Mesenchymal stem cell (in vitro differentiated cells and primary cell): Measurements from ENCODE around the gene JAKMIP1.

Experiments
- DNase-seq: peaks from one replicate; pipeline ENCODE4 v3.0.0-alpha.2; 2013
- H2AFZ ChIP-seq: one replicate; pipeline ENCODE4 v1.6.1; 2013; ENCODE audit warnings: low read depth, mild to moderate bottlenecking, control low read depth, inconsistent platforms, low read length, moderate library complexity
- H2AK5ac ChIP-seq: 2 replicates; pipeline ENCODE4 v1.6.1; 2013; ENCODE audit warnings: low read length, moderate library complexity, mild to moderate bottlenecking, inconsistent platforms; ENCODE audit not compliant: severe bottlenecking
- H2BK120ac ChIP-seq: one replicate; pipeline ENCODE4 v1.6.1; 2013; ENCODE audit warnings: low read depth, mild to moderate bottlenecking, inconsistent platforms, low read length, moderate library complexity
- H2BK12ac ChIP-seq, 2 experiments: one replicate each; pipeline ENCODE4 v1.6.1; 2013; ENCODE audit warnings: inconsistent platforms in 2 of 2, low read length in 2 of 2, mild to moderate bottlenecking in 2 of 2, moderate library complexity in 2 of 2, control low read depth in 1 of 2
- H2BK15ac ChIP-seq: one replicate; pipeline ENCODE4 v1.6.1; 2013; ENCODE audit warnings: mild to moderate bottlenecking, low read depth, inconsistent platforms; ENCODE audit not compliant: poor library complexity, severe bottlenecking
- H2BK5ac ChIP-seq: 2 replicates; pipeline ENCODE4 v1.6.1; 2013; ENCODE audit warnings: low read depth, mild to moderate bottlenecking, low read length, control low read depth, inconsistent platforms; ENCODE audit not compliant: poor library complexity, severe bottlenecking
- H3K14ac ChIP-seq, 2 experiments: one replicate each; pipeline ENCODE4 v1.6.1; 2013; ENCODE audit warnings: inconsistent platforms in 2 of 2, low read length in 2 of 2, control low read depth in 1 of 2, mild to moderate bottlenecking in 1 of 2, moderate library complexity in 1 of 2
- H3K18ac ChIP-seq, 2 experiments: one replicate each; pipeline ENCODE4 v1.6.1; 2013; ENCODE audit warnings: inconsistent platforms in 2 of 2, low read length in 2 of 2, control low read depth in 1 of 2, low read depth in 1 of 2, mild to moderate bottlenecking in 1 of 2
- H3K23ac ChIP-seq, 2 experiments: one replicate each; pipeline ENCODE4 v1.6.1; 2013; ENCODE audit warnings: inconsistent platforms in 2 of 2, low read length in 2 of 2, mild to moderate bottlenecking in 2 of 2, moderate library complexity in 2 of 2, control low read depth in 1 of 2
- H3K27ac ChIP-seq: 2 replicates; pipeline ENCODE4 v1.5.1; 2013; ENCODE audit warnings: mild to moderate bottlenecking, moderate library complexity, low read length, control low read depth, inconsistent platforms; ENCODE audit not compliant: poor library complexity, severe bottlenecking
- H3K27me3 ChIP-seq, 2 experiments: 2 replicates each; pipeline versions ENCODE4 v1.6.1 to v1.7.0; 2013; ENCODE audit warnings: low read length in 2 of 2, mild to moderate bottlenecking in 2 of 2, moderate library complexity in 2 of 2, control low read depth in 1 of 2, inconsistent platforms in 1 of 2; ENCODE audit not compliant: control insufficient read depth in 1 of 2, insufficient read depth in 1 of 2
- H3K36me3 ChIP-seq, 2 experiments: 2 replicates each; pipeline versions ENCODE4 v1.6.1 to v1.7.0; 2013; ENCODE audit warnings: low read length in 2 of 2, control low read depth in 1 of 2, inconsistent platforms in 1 of 2, low read depth in 1 of 2, mild to moderate bottlenecking in 1 of 2; ENCODE audit not compliant: insufficient read depth in 2 of 2, control insufficient read depth in 1 of 2
- H3K4ac ChIP-seq, 2 experiments: one replicate each; pipeline ENCODE4 v1.6.1; 2013; ENCODE audit warnings: inconsistent platforms in 2 of 2, low read length in 2 of 2, mild to moderate bottlenecking in 2 of 2, moderate library complexity in 2 of 2, control low read depth in 1 of 2, low read depth in 1 of 2
- H3K4me1 ChIP-seq: 2 replicates; pipeline ENCODE4 v1.6.1; 2013; ENCODE audit warnings: low read depth, low read length, control low read depth; ENCODE audit not compliant: control insufficient read depth, insufficient read depth
- H3K4me2 ChIP-seq: 2 replicates; pipeline ENCODE4 v1.6.1; 2013; ENCODE audit warnings: low read length, mild to moderate bottlenecking, inconsistent platforms; ENCODE audit not compliant: poor library complexity, severe bottlenecking
- H3K4me3 ChIP-seq, 2 experiments: 2 replicates each; pipeline versions ENCODE4 v1.5.1 to v1.7.0; 2013; ENCODE audit warnings: low read length in 2 of 2, mild to moderate bottlenecking in 2 of 2, control low read depth in 1 of 2, low read depth in 1 of 2; ENCODE audit not compliant: insufficient read depth in 1 of 2
- H3K79me1 ChIP-seq: replicated peaks from 2 replicates; pipeline ENCODE4 v1.6.1; 2013; ENCODE audit warnings: mild to moderate bottlenecking, control low read depth, low read length, inconsistent platforms; ENCODE audit not compliant: poor library complexity, severe bottlenecking
- H3K9ac ChIP-seq: 2 replicates; pipeline ENCODE4 v1.7.0; 2013; ENCODE audit warnings: mild to moderate bottlenecking, low read length, moderate library complexity
- H3K9me3 ChIP-seq: 2 replicates; pipeline ENCODE4 v1.7.0; 2013; ENCODE audit warnings: mild to moderate bottlenecking, low read length; ENCODE audit not compliant: control insufficient read depth
- H4K8ac ChIP-seq: one replicate; pipeline ENCODE4 v1.6.1; 2013; ENCODE audit warnings: inconsistent platforms, mild to moderate bottlenecking, low read length, moderate library complexity
- H4K91ac ChIP-seq: one replicate; pipeline ENCODE4 v1.6.1; 2013; ENCODE audit warnings: mild to moderate bottlenecking, low read length, inconsistent platforms
- WGBS: methylation state at CpG from one replicate; pipeline ENCODE4 v1.1.7; 2013; ENCODE audit warnings: mixed read lengths; 5-methylcytosine and 5-hydroxymethylcytosine counted together

JAKMIP1 gene

DNA sequence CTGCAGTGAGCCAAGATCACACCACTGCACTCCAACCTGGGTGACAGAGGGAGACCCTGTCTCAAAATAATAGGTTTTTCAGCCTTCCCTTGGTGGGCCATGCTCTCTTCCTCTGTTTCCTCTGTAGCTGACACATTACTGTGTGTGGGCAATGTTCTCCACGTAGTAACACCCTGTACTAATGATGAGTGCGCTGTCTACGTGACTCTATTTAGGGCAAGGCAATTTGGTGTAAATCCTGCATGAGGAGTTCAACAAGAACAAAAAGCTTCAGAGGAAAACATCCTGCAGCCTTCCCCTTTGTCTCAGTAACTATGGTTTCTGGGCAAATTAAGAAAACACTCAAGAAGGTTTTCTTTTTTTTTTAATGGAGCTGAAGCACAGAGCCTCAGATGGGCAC is 24.4 kb upstream of the JAKMIP1 start:
- H4K91ac ChIP-seq: no peak overlapping the region
- 67% methylated on average over 3 of the region's 3 CpGs for WGBS
- no peak overlapping the region for H2BK15ac ChIP-seq
- H2AK5ac ChIP-seq: no peak overlapping the region
- no peak overlapping the region for H2AFZ ChIP-seq
- H3K4me1 ChIP-seq: peaks cover 5% of the 10 kb centered on the region
- H3K9ac ChIP-seq: no peak overlapping the region
- H2BK5ac ChIP-seq: no peak overlapping the region
- no peak overlapping the region for H4K8ac ChIP-seq
- no peak overlapping the region for H2BK12ac ChIP-seq
- H3K9me3 ChIP-seq: peaks cover 6% of the 10 kb centered on the region
- H3K27me3 ChIP-seq: peaks cover 46 to 48% of the 10 kb centered on the region in 2 experiments
- peaks cover 0 to 6% of the 10 kb centered on the region in 2 experiments for H3K36me3 ChIP-seq
- no peak overlapping the region for H3K18ac ChIP-seq
- no peak overlapping the region for H3K27ac ChIP-seq
- H3K4me2 ChIP-seq: no peak overlapping the region
- H3K23ac ChIP-seq: no peak overlapping the region
- H3K4ac ChIP-seq: no peak overlapping the region
- DNase-seq: no peak
- no peak overlapping the region for H2BK120ac ChIP-seq
- no peak overlapping the region for H3K4me3 ChIP-seq
- no peaks in the 10 kb centered on the region for H3K79me1 ChIP-seq
- H3K14ac ChIP-seq: no peak overlapping the region

DNA sequence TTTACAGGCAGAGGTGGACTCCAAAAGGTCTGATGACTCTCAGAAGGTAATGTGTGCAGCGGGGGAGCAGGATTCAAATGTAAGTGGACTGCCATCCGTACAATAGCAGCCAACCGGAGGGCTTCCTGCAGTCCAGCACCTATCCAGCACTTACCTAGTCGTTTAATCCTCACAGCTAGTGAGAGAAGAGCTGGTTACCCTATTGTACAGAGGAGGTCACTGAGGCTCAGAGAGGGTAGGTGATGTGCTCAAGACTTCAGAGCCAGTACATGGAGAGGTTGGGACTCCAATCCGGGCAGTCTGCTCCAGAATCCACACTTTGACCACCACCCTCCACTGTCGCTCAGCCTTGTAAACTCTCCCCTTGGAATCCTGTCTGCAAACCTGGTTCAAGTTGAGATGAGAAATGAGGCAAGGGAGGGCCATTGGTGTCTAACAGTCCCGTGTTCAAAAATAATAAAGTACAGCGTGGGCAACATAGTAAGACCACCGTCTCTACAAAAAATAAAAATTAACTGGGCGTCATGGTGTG is 22.5 kb upstream of the JAKMIP1 start:
- no peak overlapping the region for H3K4me3 ChIP-seq
- H4K91ac ChIP-seq: no peak overlapping the region
- H2BK12ac ChIP-seq: no peak overlapping the region
- H2BK120ac ChIP-seq: no peak overlapping the region
- H2AK5ac ChIP-seq: no peak overlapping the region
- 87% methylated on average over 7 of the region's 10 CpGs for WGBS
- no peak overlapping the region for H2BK5ac ChIP-seq
- H3K79me1 ChIP-seq: no peaks in the 10 kb centered on the region
- H3K9ac ChIP-seq: no peak overlapping the region
- no peak overlapping the region for H3K4ac ChIP-seq
- H2BK15ac ChIP-seq: no peak overlapping the region
- H3K9me3 ChIP-seq: peaks cover 6% of the 10 kb centered on the region
- peaks cover 45 to 50% of the 10 kb centered on the region in 2 experiments for H3K27me3 ChIP-seq
- peaks cover 5% of the 10 kb centered on the region for H3K4me1 ChIP-seq
- H3K27ac ChIP-seq: no peak overlapping the region
- H3K36me3 ChIP-seq: peaks cover 0 to 6% of the 10 kb centered on the region in 2 experiments
- no peak overlapping the region for H2AFZ ChIP-seq
- no peak overlapping the region for H3K4me2 ChIP-seq
- H4K8ac ChIP-seq: no peak overlapping the region
- no peak overlapping the region for H3K23ac ChIP-seq
- no peak overlapping the region for H3K14ac ChIP-seq
- no peak overlapping the region for H3K18ac ChIP-seq
- peak; percentile 6 for DNase-seq

DNA sequence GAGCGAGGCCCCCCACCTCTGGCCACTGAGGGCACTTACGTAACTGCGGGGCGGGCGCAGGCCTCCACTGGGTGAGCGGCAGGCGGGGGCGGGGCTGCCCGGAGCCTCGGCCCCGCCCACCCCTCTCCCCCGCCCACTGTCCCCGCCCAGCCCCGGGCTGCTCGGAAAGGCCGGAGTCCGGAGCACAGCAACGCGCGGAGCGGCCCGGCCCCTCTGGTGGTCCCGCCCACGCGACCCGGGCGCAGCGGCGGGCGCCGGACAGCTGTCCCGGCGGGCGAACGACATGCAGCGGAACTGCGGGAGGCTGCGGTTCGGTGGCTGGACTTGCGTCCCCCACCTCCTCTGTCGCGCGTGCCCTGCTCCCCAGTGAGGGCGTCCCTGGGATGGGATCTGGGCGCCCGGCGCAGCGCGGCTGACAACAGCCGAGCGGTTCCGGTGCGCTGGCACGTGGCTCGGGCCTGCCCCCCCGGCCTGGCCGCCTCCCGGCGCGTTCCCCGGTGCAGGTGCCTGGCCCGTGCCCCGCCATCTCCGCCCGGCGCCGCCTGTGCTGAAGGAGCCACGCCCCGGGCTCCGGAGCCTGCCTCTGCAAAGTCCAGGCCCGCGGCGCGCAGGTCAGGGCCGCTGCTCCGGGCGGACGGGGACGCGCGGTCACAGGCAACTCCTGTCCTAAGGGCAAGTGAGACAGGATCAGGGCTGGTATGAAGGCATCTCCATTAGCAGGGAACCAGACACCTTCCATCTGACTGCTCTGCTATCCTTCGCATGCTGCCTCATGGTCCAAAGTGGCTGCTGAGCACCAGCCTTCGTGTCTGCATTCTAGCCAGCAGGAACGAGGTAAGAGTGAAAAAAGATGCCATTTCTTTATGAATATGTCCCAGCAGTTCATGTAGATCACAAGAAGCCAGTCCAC is 21.8 kb upstream of the JAKMIP1 start:
- Histone ChIP-seq H2AK5ac (no peak overlapping the region), H2BK120ac (no peak overlapping the region), H4K91ac (no peak overlapping the region), H3K18ac (no peak overlapping the region), H3K14ac (no peak overlapping the region), H2AFZ (no peak overlapping the region), H3K23ac (no peak overlapping the region), H3K79me1 (no peaks in the 10 kb centered on the region), H3K4me2 (peak overlapping the region; percentile 23), H3K27me3 (peaks cover 42 to 53% of the 10 kb centered on the region in 2 experiments), H4K8ac (no peak overlapping the region), H3K36me3 (peaks cover 0 to 6% of the 10 kb centered on the region in 2 experiments), H3K27ac (no peak overlapping the region), H2BK5ac (no peak overlapping the region), H3K4me3 (peak overlapping the region in 1 of 2 experiments; percentile 21), H3K9ac (no peak overlapping the region), H2BK15ac (no peak overlapping the region), H2BK12ac (no peak overlapping the region), H3K4ac (no peak overlapping the region), H3K9me3 (peaks cover 6% of the 10 kb centered on the region), H3K4me1 (peaks cover 5% of the 10 kb centered on the region)
- no peak for DNase-seq
- 30% methylated on average over 50 of the region's 84 CpGs for WGBS

DNA sequence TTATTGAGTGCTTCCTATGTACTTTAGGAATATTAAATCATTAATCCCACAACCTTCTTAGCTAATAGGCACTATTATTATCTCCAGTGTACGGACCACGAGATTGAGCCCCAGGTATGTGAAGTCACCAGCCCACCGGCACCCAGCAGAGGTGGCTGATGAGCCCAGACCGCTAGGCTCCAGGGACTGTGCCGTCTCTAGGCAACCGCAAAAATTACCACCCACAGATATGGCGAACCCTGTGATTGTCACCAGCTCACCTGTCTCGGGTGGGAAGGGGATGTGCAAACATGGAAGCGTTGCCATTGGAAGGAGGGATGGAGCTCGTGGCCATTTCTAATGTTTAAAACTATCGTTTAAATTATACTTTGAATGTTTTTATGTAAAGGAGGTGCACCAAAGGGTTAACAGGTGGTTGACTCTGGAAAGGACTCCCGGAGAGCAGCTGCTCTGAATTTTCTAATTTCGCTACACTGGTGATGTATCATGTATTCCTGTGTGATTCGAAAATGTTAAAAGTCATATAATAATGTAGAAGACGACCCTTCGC is 21.0 kb upstream of the JAKMIP1 start:
- H2AFZ ChIP-seq: no peak overlapping the region
- no peak overlapping the region for H4K8ac ChIP-seq
- peaks cover 5% of the 10 kb centered on the region for H3K4me1 ChIP-seq
- 14% methylated on average over 14 of the region's 16 CpGs for WGBS
- no peak overlapping the region for H3K4me2 ChIP-seq
- no peak overlapping the region for H3K27ac ChIP-seq
- H2BK5ac ChIP-seq: no peak overlapping the region
- H2AK5ac ChIP-seq: no peak overlapping the region
- no peak overlapping the region for H2BK120ac ChIP-seq
- H3K9me3 ChIP-seq: peaks cover 13% of the 10 kb centered on the region
- no peak for DNase-seq
- no peak overlapping the region for H2BK15ac ChIP-seq
- peaks cover 42 to 53% of the 10 kb centered on the region in 2 experiments for H3K27me3 ChIP-seq
- H3K4me3 ChIP-seq: no peak overlapping the region
- no peak overlapping the region for H4K91ac ChIP-seq
- H3K9ac ChIP-seq: no peak overlapping the region
- H3K18ac ChIP-seq: no peak overlapping the region
- H2BK12ac ChIP-seq: no peak overlapping the region
- no peak overlapping the region for H3K4ac ChIP-seq
- no peak overlapping the region for H3K23ac ChIP-seq
- peaks cover 0 to 6% of the 10 kb centered on the region in 2 experiments for H3K36me3 ChIP-seq
- no peak overlapping the region for H3K14ac ChIP-seq
- H3K79me1 ChIP-seq: no peaks in the 10 kb centered on the region
